CD14-positive monocyte (primary cell): ENCODE data around the gene PATJ. TPM values are rescaled to one million over a fixed set of nuclear protein-coding genes. Genes with fewer than 3 reads are reported as not detected.

Source experiments
- DNase-seq, 3 donors: peaks; one replicate each; pipeline ENCODE4 v3.0.0-alpha.2; 2011 to 2022
- H2AFZ ChIP-seq: 2 replicates; pipeline ENCODE4 v1.6.0; 2012; ENCODE audit warnings: mild to moderate bottlenecking, low read depth, low read length, inconsistent platforms; ENCODE audit not compliant: insufficient read depth, poor library complexity, severe bottlenecking
- H3K27ac ChIP-seq, 2 donors: 1 replicate in 1 of 2; 2 replicates in 1 of 2; pipeline ENCODE4 v1.5.1; 2012 to 2013; ENCODE audit warnings: low read length in 2 of 2, control low read depth in 1 of 2, inconsistent platforms in 1 of 2, low read depth in 1 of 2, mild to moderate bottlenecking in 1 of 2
- H3K27me3 ChIP-seq, 2 donors: one replicate each; pipeline versions ENCODE4 v1.6.0 to v1.6.1; 2011 to 2013; ENCODE audit warnings: low read length in 2 of 2; ENCODE audit not compliant: control insufficient read depth in 2 of 2, insufficient read depth in 2 of 2
- H3K36me3 ChIP-seq, 2 donors: replicated peaks in 1 of 2; 1 replicate in 1 of 2; 2 replicates in 1 of 2; pipeline versions ENCODE4 v1.5.1 to v1.6.1; 2012 to 2013; ENCODE audit warnings: low read length in 2 of 2, control low read depth in 1 of 2, inconsistent platforms in 1 of 2, mild to moderate bottlenecking in 1 of 2; ENCODE audit not compliant: insufficient read depth in 2 of 2, control insufficient read depth in 1 of 2
- H3K4me1 ChIP-seq, 2 donors: 1 replicate in 1 of 2; 2 replicates in 1 of 2; pipeline versions ENCODE4 v1.5.1 to v1.6.1; 2012 to 2013; ENCODE audit warnings: low read length in 2 of 2, control low read depth in 1 of 2, inconsistent platforms in 1 of 2, mild to moderate bottlenecking in 1 of 2, moderate library complexity in 1 of 2; ENCODE audit not compliant: insufficient read depth in 2 of 2, control insufficient read depth in 1 of 2
- H3K4me2 ChIP-seq: replicated peaks from 2 replicates; pipeline ENCODE3; 2012; ENCODE audit warnings: low read length, moderate library complexity, mild to moderate bottlenecking; ENCODE audit not compliant: poor library complexity, severe bottlenecking; ENCODE audit errors: extremely low read depth
- H3K4me3 ChIP-seq, 3 experiments: fragments of 200-600 bp in 1 of 3; sonication (generic) in 1 of 3; replicated peaks in 1 of 3; 1 replicate in 2 of 3; 2 replicates in 1 of 3; pipeline ENCODE4 v1.5.1; 2011 to 2013; ENCODE audit warnings: low read length in 3 of 3, mild to moderate bottlenecking in 3 of 3, control low read depth in 2 of 3, low read depth in 2 of 3, inconsistent platforms in 1 of 3, moderate library complexity in 1 of 3
- H3K79me2 ChIP-seq: 2 replicates; pipeline ENCODE4 v1.6.0; 2012; ENCODE audit warnings: mild to moderate bottlenecking, control low read depth, inconsistent platforms, low read length, moderate library complexity; ENCODE audit not compliant: insufficient read depth
- H3K9ac ChIP-seq: 2 replicates; pipeline ENCODE4 v1.6.0; 2017; ENCODE audit warnings: low read length, mild to moderate bottlenecking; ENCODE audit not compliant: insufficient read depth, poor library complexity, severe bottlenecking
- H3K9me3 ChIP-seq, 2 donors: replicated peaks in 1 of 2; 1 replicate in 1 of 2; 2 replicates in 1 of 2; pipeline versions ENCODE4 v1.5.1 to v1.6.1; 2012 to 2013; ENCODE audit warnings: low read length in 2 of 2, control low read depth in 1 of 2; ENCODE audit not compliant: control insufficient read depth in 1 of 2, insufficient read depth in 1 of 2
- H4K20me1 ChIP-seq: 2 replicates; pipeline ENCODE4 v1.6.0; 2012; ENCODE audit warnings: mild to moderate bottlenecking, low read length, control low read depth, moderate library complexity; ENCODE audit not compliant: insufficient read depth
- H3K27ac Mint-ChIP-seq, 7 donors: one replicate each; pipeline ENCODE4 v1.8.0; 2020; ENCODE audit warnings: mild to moderate bottlenecking in 7 of 7, mixed read lengths in 7 of 7, moderate library complexity in 6 of 7, inconsistent platforms in 2 of 7
- H3K27me3 Mint-ChIP-seq, 3 donors: one replicate each; pipeline ENCODE4 v1.8.0; 2021 to 2022; ENCODE audit warnings: low read depth in 3 of 3, mild to moderate bottlenecking in 3 of 3, mixed read lengths in 3 of 3, moderate library complexity in 3 of 3, inconsistent platforms in 1 of 3
- H3K36me3 Mint-ChIP-seq, 2 donors: one replicate each; pipeline ENCODE4 v1.8.0; 2020; ENCODE audit warnings: mixed read lengths in 2 of 2, inconsistent platforms in 1 of 2, mild to moderate bottlenecking in 1 of 2
- H3K4me1 Mint-ChIP-seq: one replicate; pipeline ENCODE4 v1.8.0; 2020; ENCODE audit warnings: mild to moderate bottlenecking, mixed read lengths
- H3K4me3 Mint-ChIP-seq, 2 donors: one replicate each; pipeline ENCODE4 v1.8.0; 2020; ENCODE audit warnings: mild to moderate bottlenecking in 2 of 2, mixed read lengths in 2 of 2, moderate library complexity in 1 of 2
- H3K9me3 Mint-ChIP-seq, 7 donors: one replicate each; pipeline ENCODE4 v1.8.0; 2020 to 2022; ENCODE audit warnings: mixed read lengths in 7 of 7, mild to moderate bottlenecking in 6 of 7, moderate library complexity in 6 of 7, inconsistent platforms in 2 of 7
- WGBS: methylation state at CpG from one replicate; pipeline ENCODE4 v1.1.5; 2013; ENCODE audit warnings: missing lambda C conversion rate; ENCODE audit not compliant: insufficient coverage; 5-methylcytosine and 5-hydroxymethylcytosine counted together
- intact Hi-C, 2 donors: fragments of 100-400 bp; cut with micrococcal nuclease; formaldehyde crosslinking; loops; one replicate each; pipeline versions ENCODE4 v1.15.0 to v1.15.1; 2023
- polyA plus RNA-seq, 3 donors: library from polyadenylated mRNA; depleted of rRNA in 1 of 3; unstranded in 2 of 3; stranded (reverse) in 1 of 3; fragments of 300-500 nt in 2 of 3; fragments of >200 nt in 1 of 3; fragmentation: Illumina TruSeq in 2 of 3; gene quantifications; 1 replicate in 2 of 3; 2 replicates in 1 of 3; pipeline ENCODE4 v1.2.3, GENCODE V29; 2012 to 2021
- TF ChIP-seq, protein P1 (sequence below): fragments of 200-600 bp; IDR thresholded peaks from one replicate; pipeline ENCODE4 v1.8.0; 2022; ENCODE audit warnings: antibody characterized with exemption, mild to moderate bottlenecking

The PATJ gene
- polyA plus RNA-seq, 3 donors: 0.01 to 0.23 TPM; not detected in 1

DNA sequence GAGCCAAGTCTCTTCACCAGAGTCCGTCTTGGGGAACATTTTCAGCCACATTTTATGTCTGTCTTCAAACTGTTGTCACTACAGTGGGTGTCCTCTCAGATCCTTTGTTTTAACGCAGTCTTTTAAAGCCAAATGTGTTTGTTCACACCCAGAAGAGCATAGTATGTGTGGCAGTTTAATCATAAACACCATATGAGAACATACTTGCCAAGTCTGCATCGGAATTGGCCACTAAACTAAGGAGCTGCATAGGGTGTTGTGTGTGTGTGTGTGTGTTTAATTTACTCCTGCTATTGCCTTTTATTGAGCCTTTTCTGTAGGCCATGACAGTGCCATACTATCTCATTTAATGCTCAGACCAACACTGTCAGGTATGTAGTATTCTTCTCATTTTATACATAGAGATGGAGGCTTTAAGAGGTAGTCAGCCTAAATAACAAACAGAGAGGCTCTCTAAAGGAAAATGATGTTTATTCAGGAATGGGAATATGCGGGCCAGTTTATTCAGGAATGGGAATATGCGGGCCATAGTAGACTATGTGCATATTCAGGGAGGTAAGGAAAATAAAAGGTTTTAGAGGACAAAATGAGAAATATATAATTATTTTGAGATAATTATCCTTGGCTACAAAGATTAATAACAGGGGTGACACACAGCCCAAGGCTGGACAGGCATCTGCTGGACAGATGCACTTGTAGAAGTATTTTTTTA, 384.5 kb downstream of the PATJ start:
- H3K9me3 ChIP-seq: no peaks in the 10 kb centered on the region
- intact Hi-C loops: no loop called here

DNA sequence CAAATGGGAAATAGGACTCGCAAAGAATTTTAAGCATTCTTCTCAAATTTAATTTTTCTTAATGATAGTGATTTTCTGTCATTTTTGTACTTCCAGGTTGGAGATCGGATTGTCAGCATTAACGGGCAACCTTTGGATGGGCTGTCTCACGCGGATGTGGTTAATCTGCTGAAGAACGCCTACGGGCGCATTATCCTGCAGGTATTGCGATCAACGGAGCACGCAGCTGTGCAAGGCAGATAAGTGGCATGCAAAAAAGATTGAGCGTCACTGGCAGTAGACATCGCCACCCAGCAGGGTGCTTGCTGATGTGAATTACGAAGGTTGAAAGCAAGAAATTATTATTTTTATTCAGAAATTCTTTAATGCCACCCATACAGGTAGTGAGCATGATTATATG, 386.5 kb downstream of the PATJ start:
- Histone ChIP-seq H3K9ac (no peak overlapping the region), H3K79me2 (no peaks in the 10 kb centered on the region), H3K36me3 (no peaks in the 10 kb centered on the region), H3K27me3 (no peaks in the 10 kb centered on the region), H3K4me3 (no peak overlapping the region), H2AFZ (no peak overlapping the region), H3K27ac (no peak overlapping the region), H3K4me1 (no peaks in the 10 kb centered on the region), H4K20me1 (no peaks in the 10 kb centered on the region), H3K9me3 (no peaks in the 10 kb centered on the region), H3K4me2 (no peak overlapping the region)
- H3K4me3 Mint-ChIP-seq: no peak overlapping the region
- peaks cover 0 to 1% (median 0%) of the 10 kb centered on the region in 7 donors for H3K9me3 Mint-ChIP-seq
- H3K36me3 Mint-ChIP-seq: no peaks in the 10 kb centered on the region
- 98% methylated on average over 10 of the region's 14 CpGs for WGBS
- intact Hi-C loops: no loop called here
- TF ChIP-seq, protein P1, sequence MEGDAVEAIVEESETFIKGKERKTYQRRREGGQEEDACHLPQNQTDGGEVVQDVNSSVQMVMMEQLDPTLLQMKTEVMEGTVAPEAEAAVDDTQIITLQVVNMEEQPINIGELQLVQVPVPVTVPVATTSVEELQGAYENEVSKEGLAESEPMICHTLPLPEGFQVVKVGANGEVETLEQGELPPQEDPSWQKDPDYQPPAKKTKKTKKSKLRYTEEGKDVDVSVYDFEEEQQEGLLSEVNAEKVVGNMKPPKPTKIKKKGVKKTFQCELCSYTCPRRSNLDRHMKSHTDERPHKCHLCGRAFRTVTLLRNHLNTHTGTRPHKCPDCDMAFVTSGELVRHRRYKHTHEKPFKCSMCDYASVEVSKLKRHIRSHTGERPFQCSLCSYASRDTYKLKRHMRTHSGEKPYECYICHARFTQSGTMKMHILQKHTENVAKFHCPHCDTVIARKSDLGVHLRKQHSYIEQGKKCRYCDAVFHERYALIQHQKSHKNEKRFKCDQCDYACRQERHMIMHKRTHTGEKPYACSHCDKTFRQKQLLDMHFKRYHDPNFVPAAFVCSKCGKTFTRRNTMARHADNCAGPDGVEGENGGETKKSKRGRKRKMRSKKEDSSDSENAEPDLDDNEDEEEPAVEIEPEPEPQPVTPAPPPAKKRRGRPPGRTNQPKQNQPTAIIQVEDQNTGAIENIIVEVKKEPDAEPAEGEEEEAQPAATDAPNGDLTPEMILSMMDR: no peak
- H3K27ac Mint-ChIP-seq: no peak overlapping the region
- peaks cover 0 to 4% (median 2%) of the 10 kb centered on the region in 3 donors for H3K27me3 Mint-ChIP-seq
- H3K4me1 Mint-ChIP-seq: no peaks in the 10 kb centered on the region
- DNase-seq: no peak

More for the DNA sequence above, 384.5 kb downstream of the PATJ start:
- TF ChIP-seq, protein P1: no peak
- Histone ChIP-seq H3K27ac (no peak overlapping the region), H3K9ac (no peak overlapping the region), H3K36me3 (no peaks in the 10 kb centered on the region), H3K27me3 (no peaks in the 10 kb centered on the region), H4K20me1 (no peaks in the 10 kb centered on the region), H3K4me1 (no peaks in the 10 kb centered on the region), H3K79me2 (no peaks in the 10 kb centered on the region), H2AFZ (no peak overlapping the region), H3K4me3 (no peak overlapping the region), H3K4me2 (no peak overlapping the region)
- DNase-seq: no peak
- Mint-ChIP-seq H3K36me3 (no peaks in the 10 kb centered on the region), H3K4me1 (no peaks in the 10 kb centered on the region), H3K4me3 (no peak overlapping the region), H3K9me3 (peaks cover 0 to 1% (median 0%) of the 10 kb centered on the region in 7 donors), H3K27ac (no peak overlapping the region), H3K27me3 (peaks cover 0 to 2% (median 2%) of the 10 kb centered on the region in 3 donors)
- 100% methylated on average over 2 of the region's 5 CpGs for WGBS
